T-helper 2 cell (primary cell): ENCODE measurements around the gene ELFN1.
"Not testable (repeated sequence)": the region's sequence is repeated elsewhere in the genome, so short reads cannot be mapped to it uniquely, and the experiment has no call there.

Source experiments
- DNase-seq, 5 experiments: peaks; one replicate each; pipeline versions ENCODE4 v3.0.0 to v3.0.0-alpha.2; 2012 to 2022

The ELFN1 gene

GRCh38 chr7:1712907-1713501, 42.9 kb downstream of the ELFN1 start:
- no peak for DNase-seq

DNA sequence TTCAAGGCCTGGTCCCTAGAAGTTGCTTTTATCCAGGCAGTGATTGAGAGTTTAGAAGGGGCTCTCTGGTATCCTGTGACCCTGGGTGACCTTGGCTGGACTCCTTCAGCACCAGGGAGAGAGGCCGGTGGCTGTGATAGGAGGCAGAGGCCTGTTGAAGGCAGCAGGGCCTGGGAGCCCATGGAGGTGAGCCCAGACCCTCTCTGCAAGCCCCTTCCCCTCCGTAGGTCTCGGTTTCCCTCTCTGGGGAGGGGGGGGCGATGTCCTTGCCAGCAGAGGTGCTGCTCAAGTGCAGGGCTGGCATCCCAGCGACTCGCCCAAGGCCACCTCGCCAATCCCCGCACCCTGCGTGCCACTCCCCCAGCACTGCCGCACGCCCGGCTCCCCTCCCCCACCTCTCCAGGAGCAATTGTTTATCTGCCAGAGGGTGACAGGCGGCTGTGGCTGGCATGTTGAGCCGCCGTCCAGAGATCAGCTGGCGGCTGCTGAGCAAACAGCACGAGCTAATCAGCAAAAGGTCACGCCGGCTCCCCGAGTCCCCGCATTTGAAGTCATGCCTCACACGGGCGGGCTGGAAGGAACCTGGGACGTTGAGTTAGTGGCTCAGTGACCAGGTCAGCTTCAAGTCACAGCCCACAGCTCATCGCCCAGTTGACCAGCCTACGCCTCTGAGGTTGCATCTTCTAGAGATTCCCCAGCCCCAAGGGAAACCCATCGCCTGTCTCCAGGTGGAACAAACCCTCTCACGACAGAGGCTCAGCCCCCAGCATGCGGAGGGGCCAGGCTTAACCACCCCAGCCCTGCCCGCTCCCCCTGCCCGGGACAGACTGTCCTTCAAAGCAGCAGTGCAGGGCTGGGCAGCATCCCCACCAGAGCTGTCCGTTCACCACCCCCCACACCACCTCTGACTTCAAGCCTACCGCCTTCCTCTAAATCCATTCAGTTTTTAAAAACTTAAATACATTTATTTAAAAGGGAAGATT, 43.7 kb downstream of the ELFN1 start:
- DNase-seq, result no peak

DNA sequence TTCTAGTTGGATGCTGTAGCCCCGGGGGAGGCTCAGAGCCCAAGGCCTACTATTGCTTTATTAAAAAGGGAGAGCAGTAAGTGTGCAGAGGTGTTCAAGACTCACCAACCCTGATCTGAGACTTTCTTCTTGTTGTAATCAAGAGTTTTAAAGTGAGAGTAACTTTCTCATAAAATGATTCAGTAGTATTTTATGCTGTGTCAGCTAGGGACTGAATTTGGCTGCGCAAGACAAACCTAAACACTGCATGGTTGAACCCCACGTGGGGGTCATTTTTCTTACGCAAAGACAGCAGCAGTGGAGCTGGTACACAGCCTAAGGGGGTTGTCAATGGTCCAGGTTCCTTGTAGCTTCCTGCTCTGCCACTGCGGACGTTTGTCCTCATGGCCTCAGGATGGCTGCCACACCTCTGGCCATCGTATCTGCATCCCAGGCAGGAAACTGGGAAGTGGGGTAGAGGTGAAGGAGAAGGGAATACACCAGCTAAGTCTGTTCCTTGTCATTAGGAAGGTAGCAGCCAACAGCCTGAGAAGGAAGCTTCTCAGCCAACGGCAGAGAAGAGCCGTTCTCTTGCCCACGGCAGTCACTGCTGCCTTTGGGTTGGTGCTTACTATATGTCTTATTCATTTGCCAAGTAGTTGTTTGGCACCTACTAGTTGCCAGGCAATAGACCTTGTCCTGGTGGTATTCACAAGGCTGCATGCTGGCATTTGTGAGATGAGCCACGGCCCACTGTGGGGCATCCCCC, 44.7 kb downstream of the ELFN1 start:
- DNase-seq, result no peak

GRCh38 chr7:1715331-1715625, 45.2 kb downstream of the ELFN1 start:
- no peak for DNase-seq

DNA sequence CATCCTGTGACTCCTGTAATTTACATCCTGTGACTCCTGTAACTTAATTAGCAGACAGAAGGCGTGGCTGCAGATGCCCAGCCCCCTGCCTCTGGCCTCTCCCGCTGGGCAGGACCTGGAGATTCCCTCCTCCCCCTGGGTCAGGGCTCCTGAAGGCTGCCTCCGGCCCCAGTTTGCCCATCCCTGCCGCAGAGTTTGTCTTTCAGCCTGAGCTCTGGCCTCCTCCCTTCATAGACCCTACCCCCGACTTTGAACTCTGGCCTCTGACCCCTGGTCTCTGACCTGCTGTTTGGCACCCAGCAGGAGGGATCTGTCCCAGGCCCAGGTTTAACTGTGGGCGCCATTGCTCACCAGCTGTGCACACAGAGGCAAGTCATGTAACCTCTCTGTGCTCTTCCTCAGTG, 45.6 kb downstream of the ELFN1 start:
- no peak for DNase-seq

DNA sequence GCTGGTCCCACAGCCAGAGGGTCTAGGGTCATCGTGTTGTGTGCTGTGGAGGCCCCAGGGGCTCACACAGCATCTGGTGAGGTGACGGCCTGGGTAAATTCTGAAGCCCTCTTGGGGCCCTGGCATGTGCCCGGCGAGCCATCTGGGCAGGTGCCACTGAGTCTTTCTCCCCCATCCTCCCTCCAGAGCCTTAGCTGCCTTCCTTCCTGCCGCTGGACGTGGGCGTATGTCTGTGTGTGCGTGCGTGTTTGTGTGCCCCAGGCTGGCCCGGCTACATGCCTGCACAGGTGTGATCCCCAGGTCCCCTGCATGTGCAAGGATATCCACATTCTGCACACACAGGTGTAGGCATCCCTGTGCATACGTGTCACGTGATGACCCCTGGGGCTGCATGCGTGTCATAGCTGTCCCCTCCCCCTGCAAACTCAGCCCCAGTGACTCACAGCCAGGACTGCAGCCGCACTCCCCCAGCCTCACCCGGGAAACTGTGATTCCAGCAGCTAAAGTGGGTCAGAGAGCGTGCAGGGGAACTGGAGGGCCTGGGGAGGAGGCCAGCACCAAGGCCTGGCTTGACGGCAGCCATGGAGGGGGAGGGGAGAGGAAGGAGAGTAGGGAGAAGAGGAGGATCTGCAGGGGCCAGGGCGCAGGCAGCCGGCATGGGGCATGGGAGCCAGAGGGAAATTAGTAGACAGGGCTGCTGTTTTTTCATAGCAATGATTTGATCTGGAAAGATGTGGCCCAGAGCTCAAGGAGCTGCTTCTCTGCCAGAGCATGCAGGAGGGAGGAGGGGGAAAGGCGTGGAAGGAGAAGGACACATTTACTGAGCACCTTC, 46.4 kb downstream of the ELFN1 start:
- DNase-seq, result peak in 1 of 5 experiments; percentile 21

- peak in 1 of 5 experiments; percentile 59 for DNase-seq
Measured at GRCh38 chr7:1717095-1717483, 47.0 kb downstream of the ELFN1 start.

DNA sequence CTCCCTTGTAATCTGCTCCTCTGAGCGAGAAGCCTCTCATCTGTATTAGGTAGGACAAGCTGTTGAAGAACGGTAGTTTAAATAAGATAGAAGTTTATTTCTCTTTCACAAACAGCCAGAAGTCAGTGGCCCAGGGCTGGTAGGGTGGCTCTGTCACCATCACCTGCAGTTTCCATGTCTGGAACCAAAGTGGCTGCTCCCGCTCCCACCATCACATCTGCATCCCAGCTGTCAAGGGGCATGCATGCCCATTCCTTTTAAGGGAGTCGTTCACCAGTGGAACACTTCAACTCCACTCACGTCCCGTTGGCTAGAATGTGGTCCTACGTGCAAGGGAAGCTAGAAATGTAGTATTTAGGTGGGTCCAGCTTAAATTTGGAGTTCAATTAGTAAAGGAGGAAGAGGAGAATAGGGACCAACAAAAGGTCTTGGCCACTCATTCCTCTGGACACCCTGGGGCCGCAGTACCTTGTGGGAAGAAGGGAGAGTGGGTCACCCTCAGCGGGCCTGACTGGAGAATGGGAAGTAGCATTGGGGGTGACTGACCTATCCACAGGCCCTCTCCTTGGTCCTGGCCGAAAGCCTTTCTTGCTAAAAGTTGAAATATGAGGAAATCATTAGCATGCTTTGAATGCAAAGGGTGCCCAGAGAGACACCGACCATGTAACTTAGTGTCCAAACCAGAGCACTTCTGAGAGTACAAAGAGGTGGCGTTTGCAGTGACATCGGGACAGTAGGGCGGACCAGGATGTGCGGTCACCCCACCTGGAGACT, 48.0 kb downstream of the ELFN1 start:
- DNase-seq, result no peak

- not testable (repeated sequence) for DNase-seq
Measured at GRCh38 chr7:1718850-1719249, 48.8 kb downstream of the ELFN1 start.

DNA sequence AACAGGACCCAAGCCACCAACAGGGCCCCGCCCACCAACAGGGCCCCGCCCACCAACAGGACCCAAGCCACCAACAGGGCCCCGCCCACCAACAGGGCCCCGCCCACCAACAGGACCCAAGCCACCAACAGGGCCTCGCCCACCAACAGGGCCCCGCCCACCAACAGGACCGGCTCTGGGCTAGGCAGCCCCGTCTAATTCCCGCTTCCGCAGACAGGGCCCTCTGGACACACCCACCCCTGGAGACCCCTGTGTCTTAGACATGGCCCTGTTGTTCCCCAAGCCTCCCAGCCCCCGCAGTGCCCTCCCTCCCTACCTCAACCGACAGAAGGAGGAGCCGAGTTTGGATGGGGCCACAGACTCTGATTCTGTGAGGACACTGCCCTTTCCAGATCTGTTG, 49.2 kb downstream of the ELFN1 start:
- DNase-seq, result not testable (repeated sequence)

DNA sequence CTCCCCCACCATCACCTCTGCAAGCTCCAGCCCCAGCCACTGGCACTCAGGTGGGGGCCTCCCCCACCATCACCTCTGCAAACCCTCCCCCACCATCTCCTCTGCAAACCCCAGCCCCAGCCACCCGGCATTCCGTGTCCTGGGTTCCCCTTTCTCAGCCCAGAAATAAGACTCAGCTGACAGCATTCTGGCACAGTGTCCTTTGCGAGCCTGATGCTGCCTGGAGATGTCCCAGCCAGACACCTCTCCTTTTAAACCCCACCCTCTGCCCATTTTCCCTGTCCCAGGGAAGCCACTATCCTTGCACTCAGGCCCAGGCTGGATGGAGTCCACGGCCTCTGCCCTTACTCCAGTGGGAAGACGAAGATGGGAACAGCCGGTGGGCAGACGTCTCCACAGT, 49.8 kb downstream of the ELFN1 start:
- DNase-seq, result no peak

GRCh38 chr7:1720326-1720725, 50.2 kb downstream of the ELFN1 start:
- DNase-seq, result peak in 1 of 5 experiments; percentile 12

GRCh38 chr7:1721047-1721690, 51.1 kb downstream of the ELFN1 start:
- DNase-seq, result no peak

DNA sequence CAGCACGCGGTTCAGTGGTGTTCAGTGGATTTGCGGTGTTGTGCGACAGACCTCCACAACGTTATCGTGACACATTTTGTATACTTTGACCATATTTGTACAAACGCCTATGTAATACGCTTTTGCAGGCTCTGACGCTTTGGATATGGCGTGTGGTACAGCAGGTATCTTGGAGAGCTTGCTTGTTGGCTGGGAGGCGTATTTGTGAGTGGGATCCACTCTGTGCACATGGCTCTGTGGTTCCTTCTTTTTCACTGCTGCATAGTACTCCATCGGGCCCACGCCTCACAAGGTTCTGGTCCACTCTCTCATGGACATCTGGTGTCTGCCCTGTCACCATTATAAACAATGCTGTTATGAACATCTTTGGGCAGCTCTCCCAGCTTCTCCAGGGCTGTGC, 53.2 kb downstream of the ELFN1 start:
- no peak for DNase-seq

GRCh38 chr7:1724118-1724910, 54.2 kb downstream of the ELFN1 start:
- no peak for DNase-seq

DNA sequence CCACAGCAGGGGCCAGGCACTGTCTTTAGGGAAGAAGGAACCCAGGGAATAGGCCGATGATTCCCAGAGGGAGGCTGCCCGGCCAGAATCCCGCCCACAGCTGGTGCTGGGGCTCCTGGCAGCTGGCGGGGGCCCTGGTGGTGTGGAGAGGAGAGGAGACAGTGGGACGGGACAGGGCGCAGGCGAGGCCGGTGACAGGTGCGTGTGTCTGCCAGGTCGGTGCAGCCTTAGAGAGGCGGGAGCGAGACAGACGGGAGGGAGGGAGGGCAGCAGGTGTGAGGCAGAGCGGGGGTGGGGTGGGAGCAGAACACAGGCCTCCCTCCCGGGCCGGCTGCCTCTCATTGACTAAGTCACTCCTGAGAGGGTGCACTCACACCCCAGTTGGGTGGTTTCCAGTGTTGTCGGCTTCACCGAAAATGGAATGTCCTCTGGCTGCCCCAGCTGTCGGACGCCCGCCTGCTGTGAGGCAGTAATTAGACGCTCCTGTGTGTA, 55.2 kb downstream of the ELFN1 start:
- no peak for DNase-seq

DNA sequence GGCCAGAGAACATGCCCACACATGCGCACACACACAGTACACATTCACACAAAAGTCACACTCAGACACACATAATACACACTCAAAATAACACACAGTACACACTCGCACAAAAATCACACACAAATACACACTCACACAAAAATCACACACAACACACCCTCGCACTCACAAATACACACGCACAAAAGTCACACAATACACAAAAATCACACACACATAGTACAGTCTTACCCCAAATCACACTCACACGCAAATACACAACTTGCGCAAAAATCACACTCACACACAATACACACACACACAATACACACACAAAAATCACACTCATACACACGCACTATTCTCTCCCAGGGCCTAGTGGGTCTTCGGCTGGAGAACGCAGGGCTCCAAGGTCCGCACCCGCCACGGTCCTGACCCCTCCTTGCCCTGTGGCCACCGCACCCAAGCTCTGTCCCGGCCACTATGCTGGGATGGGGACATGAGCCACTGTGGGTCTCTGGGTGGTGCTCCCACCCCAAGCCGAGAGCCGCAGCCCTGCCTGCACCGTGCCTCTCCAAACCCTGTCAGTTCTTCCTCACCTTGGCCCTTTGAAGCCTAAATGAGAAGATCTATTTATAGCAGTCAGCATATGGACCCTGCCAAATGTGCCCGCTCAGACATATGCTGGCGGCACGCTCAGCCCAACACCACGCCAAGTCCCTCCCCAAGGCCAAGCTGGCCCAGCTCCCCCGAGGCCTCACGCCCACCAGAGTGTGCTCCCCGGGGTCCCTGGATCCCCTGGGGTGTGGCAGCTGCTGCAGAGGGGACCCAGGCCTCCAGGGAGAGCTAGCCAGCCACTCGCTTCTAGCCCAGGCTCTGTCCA, 55.9 kb downstream of the ELFN1 start:
- no peak for DNase-seq

DNA sequence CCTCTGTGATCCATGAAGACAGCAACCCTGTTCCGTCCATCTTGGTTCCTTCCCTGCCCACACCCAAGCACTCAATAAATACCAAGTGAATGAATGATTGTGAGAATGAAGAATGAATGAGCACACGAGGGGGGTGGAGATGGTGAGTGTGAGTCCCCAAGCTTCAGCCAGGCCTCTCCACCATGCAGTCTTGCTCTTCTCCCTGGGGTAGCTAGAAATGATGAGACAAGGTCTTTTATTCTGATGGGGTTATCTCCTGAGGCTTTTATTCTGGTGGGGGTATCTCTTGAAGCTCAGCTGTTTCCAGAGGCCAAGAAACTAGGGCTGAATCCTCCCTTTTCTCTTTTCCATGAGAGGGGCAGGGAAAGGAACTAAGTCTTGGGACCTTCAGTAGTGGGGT, 57.0 kb downstream of the ELFN1 start:
- no peak for DNase-seq
